Endothelial cell of umbilical vein (primary cell): ENCODE data around the gene DTL. TPM values are rescaled to one million over a fixed set of nuclear protein-coding genes. Genes with fewer than 3 reads are reported as not detected.

Experiments used
- BruUV-seq: library from RNA; stranded (reverse); fragments of 400-500 nt; replicated peaks from 2 replicates; lab custom pipeline; 2021; lab: Mats Ljungman, UMichigan
- CTCF ChIA-PET: fragments of 300-600, 350-600 bp; sonication (Branson Sonifier 250); formaldehyde crosslinking; loops from one replicate; lab custom pipeline; 2021; ENCODE audit warnings: antibody characterized with exemption, inconsistent platforms; lab: Charles Lee
- POLR2A ChIA-PET: fragments of 300-600, 350-600 bp; sonication (Branson Sonifier 250); formaldehyde crosslinking; loops from one replicate; lab custom pipeline; 2021; ENCODE audit warnings: antibody characterized with exemption, inconsistent platforms; lab: Charles Lee
- DNase-seq: peaks from one replicate; pipeline ENCODE4 v3.0.0-alpha.2; 2011; ENCODE audit warnings: low read depth, low spot score
- FAIRE-seq: peaks from 2 replicates; lab custom pipeline; 2011; peaks lifted over from hg19 to GRCh38; lab: Jason Lieb, UNC
- H2AFZ ChIP-seq: 2 replicates; pipeline ENCODE4 v1.6.0; 2012; ENCODE audit warnings: low read depth, low read length, control low read depth, inconsistent platforms
- H3K27ac ChIP-seq: 2 replicates; pipeline ENCODE4 v1.5.1; 2011; ENCODE audit warnings: low read depth, mild to moderate bottlenecking, control low read depth, low read length, moderate library complexity; ENCODE audit not compliant: insufficient read depth
- H3K27me3 ChIP-seq, 2 experiments: 2 replicates each; pipeline versions ENCODE4 v1.6.0 to v1.6.1; 2011; ENCODE audit warnings: low read length in 2 of 2, mixed read lengths in 1 of 2; ENCODE audit not compliant: control insufficient read depth in 2 of 2, insufficient read depth in 2 of 2
- H3K36me3 ChIP-seq, 2 experiments: 2 replicates in 1 of 2; 3 replicates in 1 of 2; pipeline ENCODE4 v1.5.1; 2011; ENCODE audit warnings: low read length in 2 of 2, mild to moderate bottlenecking in 1 of 2, moderate library complexity in 1 of 2; ENCODE audit not compliant: control insufficient read depth in 2 of 2, insufficient read depth in 2 of 2; ENCODE audit errors: extremely low read depth in 1 of 2
- H3K4me1 ChIP-seq: 3 replicates; pipeline ENCODE4 v1.5.1; 2011; ENCODE audit warnings: mild to moderate bottlenecking, low read length; ENCODE audit not compliant: control insufficient read depth, insufficient read depth; ENCODE audit errors: extremely low read depth
- H3K4me2 ChIP-seq: 2 replicates; pipeline ENCODE4 v1.6.1; 2011; ENCODE audit warnings: low read length, control low read depth, mixed read lengths; ENCODE audit not compliant: insufficient read depth
- H3K4me3 ChIP-seq, 3 experiments: fragments of 200-600 bp in 1 of 3; sonication (generic), shearing (Covaris generic) in 1 of 3; replicated peaks in 1 of 3; 2 replicates each; pipeline ENCODE4 v1.5.1; 2011 to 2016; ENCODE audit warnings: control low read depth in 3 of 3, low read length in 3 of 3, mild to moderate bottlenecking in 2 of 3, inconsistent platforms in 1 of 3, low read depth in 1 of 3, moderate library complexity in 1 of 3; ENCODE audit not compliant: insufficient read depth in 1 of 3
- H3K79me2 ChIP-seq: 2 replicates; pipeline ENCODE4 v1.6.0; 2012; ENCODE audit warnings: low read length, inconsistent platforms; ENCODE audit not compliant: control insufficient read depth, insufficient read depth
- H3K9ac ChIP-seq: replicated peaks from 2 replicates; pipeline ENCODE3; 2011; ENCODE audit warnings: low read length, control low read depth; ENCODE audit not compliant: insufficient read depth; ENCODE audit errors: extremely low read depth
- H3K9me1 ChIP-seq: replicated peaks from 3 replicates; pipeline ENCODE4 v1.6.0; 2011; ENCODE audit warnings: mild to moderate bottlenecking, low read length; ENCODE audit not compliant: control insufficient read depth, insufficient read depth; ENCODE audit errors: extremely low read depth
- H3K9me3 ChIP-seq: replicated peaks from 2 replicates; pipeline ENCODE4 v1.5.1; 2012; ENCODE audit warnings: low read length, inconsistent platforms; ENCODE audit not compliant: control insufficient read depth, insufficient read depth
- H4K20me1 ChIP-seq: replicated peaks from 2 replicates; pipeline ENCODE3; 2011; ENCODE audit warnings: mild to moderate bottlenecking, low read length; ENCODE audit not compliant: control insufficient read depth, insufficient read depth; ENCODE audit errors: extremely low read depth
- EZH2 ChIP-seq: IDR thresholded peaks from 2 replicates; pipeline ENCODE4 v1.6.1; 2012; ENCODE audit warnings: borderline replicate concordance, low read depth, mild to moderate bottlenecking, moderate library complexity, low read length, inconsistent platforms; ENCODE audit not compliant: severe bottlenecking
- FOS ChIP-seq: IDR thresholded peaks from 2 replicates; pipeline ENCODE4 v1.6.1; 2011; ENCODE audit warnings: mild to moderate bottlenecking, low read length, moderate library complexity, borderline replicate concordance; ENCODE audit not compliant: insufficient read depth
- GATA2 ChIP-seq: IDR thresholded peaks from 2 replicates; pipeline ENCODE4 v1.7.0; 2011; ENCODE audit warnings: low read depth, mild to moderate bottlenecking, moderate library complexity, mixed read lengths, low read length; ENCODE audit not compliant: insufficient read length, insufficient read depth
- JUN ChIP-seq: IDR thresholded peaks from 2 replicates; pipeline ENCODE4 v1.6.1; 2011; ENCODE audit warnings: borderline replicate concordance, low read depth; ENCODE audit not compliant: insufficient read length, insufficient read depth
- MYC ChIP-seq: IDR thresholded peaks from one replicate; pipeline ENCODE4 v1.6.1; 2011; ENCODE audit warnings: mild to moderate bottlenecking, low read depth, low read length
- POLR2A ChIP-seq: IDR thresholded peaks from 2 replicates; pipeline ENCODE4 v1.6.1; 2012; ENCODE audit warnings: low read depth, mild to moderate bottlenecking, control low read depth, low read length
- POLR2AphosphoS5 ChIP-seq: IDR thresholded peaks from 2 replicates; pipeline ENCODE4 v1.6.1; 2012; ENCODE audit warnings: low read depth, mild to moderate bottlenecking, control low read depth, low read length, moderate library complexity; ENCODE audit not compliant: insufficient read depth
- dilution Hi-C: fragments of 300-500 bp; cut with MboI; formaldehyde crosslinking; loops from one replicate; pipeline ENCODE4 v1.15.0; 2019; ENCODE audit warnings: low sequenced_read_pairs; ENCODE audit not compliant: extremely low pct_ligation_motif_present
- intact Hi-C: fragments of 100-400 bp; cut with micrococcal nuclease; formaldehyde crosslinking; loops from one replicate; pipeline ENCODE4 v1.10.0; 2022
- polyA plus RNA-seq, 4 experiments: library from polyadenylated mRNA; depleted of rRNA in 3 of 4; stranded (reverse) in 3 of 4; unstranded in 1 of 4; fragments of >200 nt; gene quantifications; 2 replicates each; pipeline versions ENCODE4 v1.2.1 to v1.2.3, GENCODE V29; 2011 to 2012; ENCODE audit warnings: missing spikeins in 1 of 4
- total RNA-seq: library from RNA; stranded (reverse); gene quantifications from 2 replicates; pipeline ENCODE4 v1.2.3, GENCODE V29; 2021
- TF ChIP-seq, protein P1 (sequence below), 2 donors: IDR thresholded peaks; 1 replicate in 1 of 2; 2 replicates in 1 of 2; pipeline ENCODE4 v1.5.1; 2011; ENCODE audit warnings: low read length in 2 of 2, mild to moderate bottlenecking in 2 of 2, moderate library complexity in 2 of 2, control low read depth in 1 of 2, inconsistent platforms in 1 of 2, low read depth in 1 of 2; ENCODE audit not compliant: insufficient read depth in 1 of 2; ENCODE audit errors: extremely low read depth in 1 of 2
- TF ChIP-seq, protein P2 (sequence below): IDR thresholded peaks from 2 replicates; pipeline ENCODE4 v1.6.1; 2011; ENCODE audit not compliant: insufficient read depth, insufficient read length

The DTL gene
- total and polyA plus RNA-seq, 2 donors (not counting 3 experiments of a cell fraction or from before 2014, with no cell fraction given) = 11.2 to 26.5 TPM

DNA sequence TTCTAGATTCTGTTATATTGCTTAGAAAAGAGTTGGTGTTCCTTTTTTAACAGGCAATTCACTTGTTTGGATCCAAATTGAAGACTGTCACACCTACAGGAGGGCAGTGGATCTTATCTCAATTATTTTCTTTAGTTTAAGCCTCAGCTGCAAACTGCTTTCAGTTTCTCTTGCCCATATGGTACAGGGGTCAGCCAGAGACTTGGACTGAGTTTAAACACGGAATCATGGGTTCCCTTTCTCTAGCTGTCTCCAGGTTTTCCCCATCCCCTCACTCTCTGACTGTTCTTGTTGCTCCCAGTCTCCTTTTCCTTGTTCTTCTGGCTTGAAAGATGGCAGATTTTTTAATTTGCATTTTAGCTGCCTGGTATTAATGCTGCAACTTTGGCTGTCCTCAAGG is 18.4 kb downstream of the DTL start:
- Histone ChIP-seq H4K20me1 (no peaks in the 10 kb centered on the region), H3K36me3 (peaks cover 2 to 3% of the 10 kb centered on the region in 2 experiments), H3K9me3 (no peaks in the 10 kb centered on the region), H3K4me2 (no peak overlapping the region), H3K9ac (no peak overlapping the region), H3K79me2 (no peaks in the 10 kb centered on the region), H3K27me3 (no peaks in the 10 kb centered on the region), H3K27ac (no peak overlapping the region), H3K4me1 (no peaks in the 10 kb centered on the region), H3K9me1 (no peaks in the 10 kb centered on the region), H2AFZ (no peak overlapping the region), H3K4me3 (no peak overlapping the region)
- no TSS peak for BruUV-seq
- DNase-seq (no peak), FAIRE-seq (no peak)
- no peak for TF ChIP-seq EZH2
- TF ChIP-seq FOS = no peak
- TF ChIP-seq, protein P1, sequence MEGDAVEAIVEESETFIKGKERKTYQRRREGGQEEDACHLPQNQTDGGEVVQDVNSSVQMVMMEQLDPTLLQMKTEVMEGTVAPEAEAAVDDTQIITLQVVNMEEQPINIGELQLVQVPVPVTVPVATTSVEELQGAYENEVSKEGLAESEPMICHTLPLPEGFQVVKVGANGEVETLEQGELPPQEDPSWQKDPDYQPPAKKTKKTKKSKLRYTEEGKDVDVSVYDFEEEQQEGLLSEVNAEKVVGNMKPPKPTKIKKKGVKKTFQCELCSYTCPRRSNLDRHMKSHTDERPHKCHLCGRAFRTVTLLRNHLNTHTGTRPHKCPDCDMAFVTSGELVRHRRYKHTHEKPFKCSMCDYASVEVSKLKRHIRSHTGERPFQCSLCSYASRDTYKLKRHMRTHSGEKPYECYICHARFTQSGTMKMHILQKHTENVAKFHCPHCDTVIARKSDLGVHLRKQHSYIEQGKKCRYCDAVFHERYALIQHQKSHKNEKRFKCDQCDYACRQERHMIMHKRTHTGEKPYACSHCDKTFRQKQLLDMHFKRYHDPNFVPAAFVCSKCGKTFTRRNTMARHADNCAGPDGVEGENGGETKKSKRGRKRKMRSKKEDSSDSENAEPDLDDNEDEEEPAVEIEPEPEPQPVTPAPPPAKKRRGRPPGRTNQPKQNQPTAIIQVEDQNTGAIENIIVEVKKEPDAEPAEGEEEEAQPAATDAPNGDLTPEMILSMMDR (IDR thresholded peaks at IDR 0.05; ENCODE audit: extremely low read depth in 1 of 2, insufficient read depth in 1 of 2, low read depth in 1 of 2, low read length in 2 of 2) = no peak
- no peak for TF ChIP-seq GATA2
- TF ChIP-seq, protein P2, sequence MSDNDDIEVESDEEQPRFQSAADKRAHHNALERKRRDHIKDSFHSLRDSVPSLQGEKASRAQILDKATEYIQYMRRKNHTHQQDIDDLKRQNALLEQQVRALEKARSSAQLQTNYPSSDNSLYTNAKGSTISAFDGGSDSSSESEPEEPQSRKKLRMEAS = no peak
- TF ChIP-seq POLR2AphosphoS5 = no peak
- no peak for TF ChIP-seq JUN
- no peak for TF ChIP-seq MYC
- TF ChIP-seq POLR2A = no peak
- POLR2A ChIA-PET = no interaction called here
- CTCF ChIA-PET = interaction anchor here (0.7 to 2.6 kb wide), 4 partner anchors 8 to 373 kb away, joined by 3 to 9 read pairs (median 4); partner anchors contain the start of genes DTL and INTS7
- intact Hi-C loops (no loop called here), dilution Hi-C loops (no loop called here)
